HUES64 (cell line): Measurements from ENCODE around the gene GRIN2C.

Experiments
- H3K27ac ChIP-seq: 2 replicates; pipeline ENCODE4 v1.7.0; 2013; ENCODE audit warnings: low read depth, low read length, inconsistent platforms
- H3K27me3 ChIP-seq: 2 replicates; pipeline ENCODE4 v1.6.1; 2013; ENCODE audit warnings: mild to moderate bottlenecking, low read length; ENCODE audit not compliant: insufficient read depth
- H3K36me3 ChIP-seq: 2 replicates; pipeline ENCODE4 v1.6.1; 2013; ENCODE audit warnings: mild to moderate bottlenecking, low read length; ENCODE audit not compliant: insufficient read depth
- H3K4me1 ChIP-seq: 2 replicates; pipeline ENCODE4 v1.6.1; 2013; ENCODE audit warnings: mild to moderate bottlenecking, low read length, moderate library complexity; ENCODE audit not compliant: insufficient read depth
- H3K4me3 ChIP-seq: 2 replicates; pipeline ENCODE4 v1.5.1; 2013; ENCODE audit warnings: mild to moderate bottlenecking, low read length, moderate library complexity
- H3K9ac ChIP-seq: 2 replicates; pipeline ENCODE4 v1.6.1; 2013; ENCODE audit warnings: mild to moderate bottlenecking, low read depth, low read length
- H3K9me3 ChIP-seq: 2 replicates; pipeline ENCODE4 v1.6.1; 2013; ENCODE audit warnings: low read depth, low read length; ENCODE audit not compliant: insufficient read depth
- WGBS: fragments of 150-250, 120-280 bp; methylation state at CpG from one replicate; pipeline ENCODE4 v1.1.7; 2013; ENCODE audit warnings: missing lambda C conversion rate; 5-methylcytosine and 5-hydroxymethylcytosine counted together

The GRIN2C gene

DNA sequence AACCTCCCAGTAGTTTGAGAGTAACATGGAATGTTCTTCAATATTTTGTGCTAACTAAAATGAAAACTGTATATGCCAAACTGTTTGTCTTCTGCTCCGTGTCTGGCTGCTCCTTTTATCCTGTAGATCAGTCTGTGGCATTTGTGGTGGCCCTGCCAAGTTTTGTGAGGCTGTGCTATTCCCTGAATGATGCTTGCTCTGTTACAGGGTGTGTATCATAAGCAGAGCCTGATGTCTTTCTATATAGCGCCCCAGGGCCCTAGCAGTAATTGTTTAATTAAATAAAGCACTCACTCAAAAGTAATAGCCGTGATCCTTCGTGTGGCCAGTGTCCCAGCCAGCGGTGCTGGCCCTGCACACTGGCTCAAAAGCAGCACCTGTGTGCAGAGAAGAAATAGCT lies 55.7 kb downstream of the GRIN2C start:
- no peaks in the 10 kb centered on the region for H3K9me3 ChIP-seq
- peaks cover 22% of the 10 kb centered on the region; the same call in 1 of the 2 replicates for H3K36me3 ChIP-seq
- H3K4me1 ChIP-seq: no peaks in the 10 kb centered on the region
- H3K9ac ChIP-seq: no peak overlapping the region
- H3K4me3 ChIP-seq: no peak overlapping the region
- 91% methylated on average over 4 of the region's 5 CpGs for WGBS
- no peaks in the 10 kb centered on the region for H3K27me3 ChIP-seq
- no peak overlapping the region for H3K27ac ChIP-seq

DNA sequence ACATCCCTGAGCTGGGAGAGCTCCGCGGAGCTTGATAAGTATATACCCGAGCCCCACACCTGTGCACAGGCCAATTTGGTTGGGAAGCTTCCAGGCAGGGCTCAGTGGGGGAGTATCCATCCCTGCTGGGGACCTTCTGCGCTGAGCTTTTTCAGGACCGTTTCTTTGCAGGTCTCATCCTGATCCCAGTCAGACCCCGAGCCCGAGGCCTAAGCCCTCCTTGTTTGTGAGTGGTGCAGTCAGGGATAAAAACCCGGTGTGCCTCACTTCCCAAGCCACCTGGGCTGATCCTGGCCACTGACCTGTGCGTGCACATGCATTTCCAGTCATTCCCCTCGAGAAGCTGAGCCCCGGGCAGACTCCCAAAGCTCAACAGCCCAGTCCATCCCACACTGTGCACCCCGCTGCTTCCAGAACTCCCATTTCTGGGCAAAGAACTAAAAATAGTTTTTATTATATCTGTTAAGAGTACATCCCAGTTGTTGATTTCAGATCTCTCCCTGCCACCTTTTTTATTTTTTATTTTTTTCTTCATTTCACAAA lies 56.2 kb downstream of the GRIN2C start:
- H3K27ac ChIP-seq: no peak overlapping the region
- H3K9ac ChIP-seq: no peak overlapping the region
- no peak overlapping the region for H3K4me3 ChIP-seq
- whole genome bisulfite sequencing: 91% methylated on average over 11 of the region's 12 CpGs
- peaks cover 26% of the 10 kb centered on the region; the same call in 1 of the 2 replicates for H3K36me3 ChIP-seq
- H3K9me3 ChIP-seq: no peaks in the 10 kb centered on the region
- H3K4me1 ChIP-seq: no peaks in the 10 kb centered on the region
- H3K27me3 ChIP-seq: no peaks in the 10 kb centered on the region

DNA sequence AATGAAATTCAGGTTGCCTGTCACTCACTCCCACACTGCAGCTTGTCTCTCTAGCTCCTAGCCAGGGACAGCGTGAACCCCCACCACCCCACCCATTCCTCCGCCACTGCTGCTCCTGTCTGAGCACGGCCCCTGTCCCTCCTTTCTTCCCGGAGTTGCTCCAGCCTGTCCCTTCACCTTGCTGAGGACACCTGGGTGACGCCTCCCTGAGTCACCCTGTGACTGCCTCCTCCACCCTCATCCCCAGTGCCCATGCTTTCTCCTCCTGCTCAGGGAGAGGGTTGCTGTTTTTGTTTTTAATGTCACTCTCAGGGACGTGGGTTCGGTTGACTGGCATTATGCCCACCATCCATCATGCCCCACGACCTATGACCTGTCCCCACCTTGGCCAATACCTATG lies 57.8 kb downstream of the GRIN2C start:
- Histone ChIP-seq H3K4me1 (no peaks in the 10 kb centered on the region), H3K9ac (no peak overlapping the region), H3K27me3 (no peaks in the 10 kb centered on the region), H3K27ac (no peak overlapping the region), H3K4me3 (no peak overlapping the region), H3K9me3 (no peaks in the 10 kb centered on the region), H3K36me3 (peaks cover 34% of the 10 kb centered on the region)
- WGBS: 80% methylated on average over 8 of the region's 8 CpGs

DNA sequence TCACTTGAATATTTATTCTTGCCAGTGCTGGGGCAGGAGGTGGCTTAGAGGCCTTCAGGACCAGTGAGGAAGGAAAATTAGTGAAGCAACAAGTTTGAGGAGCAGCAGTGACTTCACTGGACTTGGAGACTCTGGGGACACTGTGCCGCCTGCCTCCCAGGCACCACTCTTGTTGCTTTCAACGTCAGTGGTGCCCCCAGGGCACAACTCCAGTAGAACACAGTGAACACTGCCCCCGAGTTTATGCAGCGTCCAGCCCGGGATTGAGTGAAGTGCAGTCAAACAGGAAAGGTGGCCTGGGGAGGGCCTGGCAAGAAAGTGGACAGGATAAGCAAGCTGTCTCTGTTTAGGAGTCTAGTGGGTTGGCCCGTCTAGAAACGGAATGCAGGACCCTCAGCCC lies 59.2 kb downstream of the GRIN2C start:
- H3K27ac ChIP-seq: no peak overlapping the region
- H3K9ac ChIP-seq: no peak overlapping the region
- H3K27me3 ChIP-seq: no peaks in the 10 kb centered on the region
- no peak overlapping the region for H3K4me3 ChIP-seq
- peaks cover 44% of the 10 kb centered on the region for H3K36me3 ChIP-seq
- no peaks in the 10 kb centered on the region for H3K4me1 ChIP-seq
- H3K9me3 ChIP-seq: no peaks in the 10 kb centered on the region
- 93% methylated on average over 7 of the region's 7 CpGs for WGBS

DNA sequence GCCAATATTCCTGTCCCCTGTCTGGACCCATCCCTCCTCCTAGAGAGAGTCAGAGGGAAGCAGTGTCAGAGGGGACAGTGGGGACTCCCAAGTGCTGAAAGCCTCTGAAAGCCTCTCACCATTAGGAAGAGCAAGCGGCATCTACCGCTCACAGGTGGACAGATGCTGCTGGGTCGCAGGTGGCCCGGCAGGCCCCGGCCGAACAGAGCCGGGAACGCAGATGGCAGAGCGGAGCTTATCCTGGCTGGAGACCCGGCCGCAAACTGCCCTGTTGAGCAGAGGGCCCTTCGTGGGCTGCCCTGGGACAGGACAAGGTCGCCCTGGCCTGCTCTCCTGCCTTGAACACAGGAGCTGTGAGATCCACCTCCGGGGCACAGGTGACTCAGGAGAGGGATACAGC lies 60.6 kb downstream of the GRIN2C start:
- WGBS: 96% methylated on average over 14 of the region's 14 CpGs
- no peaks in the 10 kb centered on the region for H3K9me3 ChIP-seq
- no peaks in the 10 kb centered on the region for H3K27me3 ChIP-seq
- no peak overlapping the region for H3K27ac ChIP-seq
- no peaks in the 10 kb centered on the region for H3K4me1 ChIP-seq
- no peak overlapping the region for H3K4me3 ChIP-seq
- H3K9ac ChIP-seq: no peak overlapping the region
- H3K36me3 ChIP-seq: peaks cover 57% of the 10 kb centered on the region

DNA sequence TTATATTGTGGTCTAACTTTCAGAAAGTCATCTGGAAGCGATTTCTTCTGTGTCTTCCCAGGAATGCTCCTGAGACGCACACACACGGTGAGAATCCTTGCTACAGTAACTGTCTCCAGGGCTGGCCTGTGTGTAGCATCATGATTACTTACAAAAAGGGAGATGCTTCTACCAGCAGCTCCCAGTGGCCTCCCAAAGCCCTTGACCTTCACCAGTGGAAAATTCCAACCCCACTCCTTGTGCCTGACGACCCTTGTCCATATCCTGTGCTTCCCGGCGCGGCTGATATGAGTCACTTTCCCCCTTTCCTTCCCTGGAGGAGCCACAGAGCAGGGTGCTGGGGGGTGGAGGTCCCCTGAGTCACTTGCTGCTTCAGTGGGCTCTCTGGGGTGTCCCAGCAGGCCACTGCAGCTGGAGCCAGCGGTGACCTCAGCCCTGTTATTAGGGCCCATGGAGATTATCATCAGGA lies 61.4 kb downstream of the GRIN2C start:
- WGBS: 93% methylated on average over 8 of the region's 8 CpGs
- H3K27me3 ChIP-seq: no peaks in the 10 kb centered on the region
- H3K4me3 ChIP-seq: no peak overlapping the region
- peaks cover 65% of the 10 kb centered on the region for H3K36me3 ChIP-seq
- no peak overlapping the region for H3K27ac ChIP-seq
- no peaks in the 10 kb centered on the region for H3K9me3 ChIP-seq
- H3K4me1 ChIP-seq: no peaks in the 10 kb centered on the region
- H3K9ac ChIP-seq: no peak overlapping the region

DNA sequence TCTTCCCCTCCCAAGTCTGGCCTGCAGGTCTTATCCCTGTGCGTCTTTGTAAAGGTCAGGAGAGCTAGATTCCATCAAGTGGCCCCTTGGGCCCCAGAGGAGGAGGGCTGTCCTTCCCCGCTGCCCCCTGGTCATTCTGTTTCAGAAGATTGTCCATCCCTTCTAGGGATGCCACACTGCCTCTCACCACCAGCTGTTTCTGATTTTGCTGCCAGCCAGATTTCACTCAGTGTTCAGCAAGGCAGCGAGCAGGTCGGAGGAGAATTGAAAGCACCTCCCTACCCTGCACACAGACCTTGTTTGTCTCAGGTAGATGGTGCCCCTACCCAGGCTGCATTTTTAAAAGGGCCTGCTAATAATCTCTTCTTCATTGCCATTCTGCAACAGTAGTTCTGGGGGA lies 61.9 kb downstream of the GRIN2C start:
- Histone ChIP-seq H3K4me3 (no peak overlapping the region), H3K9me3 (no peaks in the 10 kb centered on the region), H3K36me3 (peaks cover 69% of the 10 kb centered on the region), H3K9ac (no peak overlapping the region), H3K27me3 (no peaks in the 10 kb centered on the region), H3K4me1 (no peaks in the 10 kb centered on the region), H3K27ac (no peak overlapping the region)
- WGBS: 94% methylated on average over 4 of the region's 4 CpGs

DNA sequence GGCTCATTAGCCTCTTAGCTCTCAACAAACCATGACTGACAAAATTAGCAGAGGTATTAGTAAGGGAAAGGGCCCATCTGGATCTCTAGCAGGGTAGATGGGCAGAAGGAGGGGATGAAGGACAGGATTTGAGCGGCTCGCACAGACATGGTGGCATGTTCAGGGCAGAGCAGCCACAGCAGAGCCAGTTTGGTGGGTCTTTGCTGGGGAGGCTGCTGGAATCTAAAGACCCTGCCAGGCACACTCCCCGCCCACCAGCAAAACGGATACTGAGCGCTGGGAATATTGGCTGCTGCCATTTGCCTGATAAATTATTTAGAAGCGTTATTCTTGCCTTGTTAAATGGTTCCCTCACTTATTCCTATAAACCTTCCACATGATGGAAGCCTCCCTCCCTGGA lies 62.8 kb downstream of the GRIN2C start:
- Histone ChIP-seq H3K27me3 (no peaks in the 10 kb centered on the region), H3K9me3 (no peaks in the 10 kb centered on the region), H3K4me3 (no peak overlapping the region), H3K27ac (no peak overlapping the region), H3K36me3 (peaks cover 76% of the 10 kb centered on the region), H3K4me1 (no peaks in the 10 kb centered on the region), H3K9ac (no peak overlapping the region)
- WGBS: 95% methylated on average over 6 of the region's 6 CpGs

DNA sequence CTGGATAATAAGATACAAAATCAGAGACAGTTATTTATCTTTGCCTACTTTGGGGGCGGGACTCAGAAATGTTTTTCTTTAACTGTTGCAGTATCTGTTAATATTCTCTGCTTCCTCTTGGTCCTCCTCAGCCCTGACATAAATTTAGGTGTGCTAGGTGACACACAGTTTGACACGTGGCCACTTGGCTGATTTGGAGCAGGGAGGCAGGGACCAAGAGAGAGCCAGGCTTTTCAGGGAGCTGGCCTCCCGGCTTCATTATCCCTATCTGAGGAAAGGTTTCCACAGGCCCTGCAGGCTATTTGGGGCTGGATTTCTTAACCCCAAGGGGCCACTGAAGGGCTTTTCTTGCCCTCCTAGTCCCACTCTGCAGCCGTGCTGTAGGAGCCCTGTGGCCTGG lies 63.5 kb downstream of the GRIN2C start:
- H3K9me3 ChIP-seq: no peaks in the 10 kb centered on the region
- H3K27me3 ChIP-seq: no peaks in the 10 kb centered on the region
- H3K27ac ChIP-seq: no peak overlapping the region
- no peaks in the 10 kb centered on the region for H3K4me1 ChIP-seq
- H3K4me3 ChIP-seq: no peak overlapping the region
- 84% methylated on average over 4 of the region's 4 CpGs for WGBS
- no peak overlapping the region for H3K9ac ChIP-seq
- peaks cover 76% of the 10 kb centered on the region for H3K36me3 ChIP-seq

DNA sequence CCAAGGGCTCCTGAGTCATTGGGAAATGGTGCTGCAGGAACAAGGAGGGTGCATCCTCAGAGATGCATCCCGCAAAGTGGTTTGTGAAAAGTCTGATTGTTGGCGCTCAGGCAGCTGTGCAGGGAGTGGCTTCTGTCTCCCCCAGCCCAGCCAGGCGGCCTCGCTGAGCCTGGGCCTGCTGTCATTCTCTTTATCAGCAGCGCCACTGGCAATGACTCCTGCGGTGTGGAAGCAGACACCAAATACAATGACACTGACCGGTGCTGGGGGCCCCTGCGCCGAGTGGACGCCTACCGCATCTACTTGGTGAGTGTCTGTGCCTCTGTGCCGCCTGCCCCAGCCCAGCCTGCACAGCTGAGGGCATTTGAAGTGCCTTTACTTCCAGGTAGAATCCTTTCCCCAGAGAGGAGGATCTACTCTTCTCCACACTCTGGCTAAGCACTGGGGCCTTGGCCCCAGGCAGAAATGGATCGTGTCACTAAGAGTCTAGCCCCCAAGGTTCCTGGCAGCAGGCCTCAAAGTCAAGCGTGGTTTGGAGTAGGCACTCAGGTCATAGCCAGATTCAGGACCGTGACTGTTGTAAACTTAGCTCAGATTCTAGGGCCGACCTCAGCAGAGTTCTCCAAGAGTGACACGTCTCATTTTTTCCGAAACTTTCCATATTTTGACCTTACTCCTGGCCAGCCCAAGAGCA lies 64.2 kb downstream of the GRIN2C start:
- H3K27me3 ChIP-seq: no peaks in the 10 kb centered on the region
- no peak overlapping the region for H3K4me3 ChIP-seq
- H3K9me3 ChIP-seq: no peaks in the 10 kb centered on the region
- 91% methylated on average over 18 of the region's 18 CpGs for WGBS
- H3K36me3 ChIP-seq: peaks cover 79% of the 10 kb centered on the region
- no peaks in the 10 kb centered on the region for H3K4me1 ChIP-seq
- no peak overlapping the region for H3K27ac ChIP-seq
- no peak overlapping the region for H3K9ac ChIP-seq

DNA sequence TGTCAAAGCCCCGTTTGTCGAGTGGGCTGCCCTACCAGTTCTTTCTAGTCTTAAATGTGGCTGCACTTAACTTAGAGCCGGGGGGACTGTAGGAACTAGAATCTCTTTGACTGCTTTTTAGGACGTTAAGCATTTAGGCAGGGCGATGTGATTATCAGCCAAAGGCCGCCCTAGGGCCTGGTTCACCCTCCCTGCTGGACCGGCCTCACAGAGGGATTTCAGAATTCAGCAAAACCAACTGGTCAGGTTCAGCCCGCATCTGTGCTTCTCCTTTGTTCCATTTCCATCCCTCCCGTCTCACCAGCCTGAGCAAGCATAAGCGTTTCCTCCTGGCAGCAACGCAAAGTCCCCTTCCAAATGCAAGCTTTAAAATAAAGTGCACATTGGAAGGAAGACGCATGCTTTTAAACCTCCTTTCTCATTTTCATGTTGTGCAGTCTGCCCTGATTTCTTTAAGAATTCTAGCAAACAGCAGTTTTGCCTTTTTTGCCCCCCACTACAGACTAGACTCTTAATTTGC lies 67.0 kb downstream of the GRIN2C start:
- 91% methylated on average over 12 of the region's 12 CpGs for WGBS

More for the DNA sequence above, 67.0 kb downstream of the GRIN2C start:
- Histone ChIP-seq H3K27me3 (no peaks in the 10 kb centered on the region), H3K9me3 (no peaks in the 10 kb centered on the region), H3K27ac (no peak overlapping the region), H3K4me3 (no peak overlapping the region), H3K9ac (no peak overlapping the region), H3K36me3 (peaks cover 61% of the 10 kb centered on the region), H3K4me1 (no peaks in the 10 kb centered on the region)
